Hepatocyte (in vitro differentiated cells): ENCODE data around the gene NLRC3.

Experiments used
- EZH2 ChIP-seq: fragments of 200-600 bp; sonication (generic); IDR thresholded peaks from 2 replicates; pipeline ENCODE4 v1.6.1; 2016; ENCODE audit warnings: antibody characterized with exemption, mild to moderate bottlenecking, borderline replicate concordance
- EZH2phosphoT487 ChIP-seq: fragments of 200-600 bp; sonication (generic); IDR thresholded peaks from one replicate; pipeline ENCODE4 v1.6.1; 2018; ENCODE audit warnings: antibody characterized with exemption, mild to moderate bottlenecking, low read depth, moderate library complexity; ENCODE audit not compliant: unreplicated experiment, severe bottlenecking
- TF ChIP-seq, protein P1 (sequence below): fragments of 200-600 bp; sonication (generic); IDR thresholded peaks from 2 replicates; pipeline ENCODE4 v1.5.1; 2016; ENCODE audit warnings: antibody characterized with exemption, mild to moderate bottlenecking; ENCODE audit not compliant: poor library complexity

DNA sequence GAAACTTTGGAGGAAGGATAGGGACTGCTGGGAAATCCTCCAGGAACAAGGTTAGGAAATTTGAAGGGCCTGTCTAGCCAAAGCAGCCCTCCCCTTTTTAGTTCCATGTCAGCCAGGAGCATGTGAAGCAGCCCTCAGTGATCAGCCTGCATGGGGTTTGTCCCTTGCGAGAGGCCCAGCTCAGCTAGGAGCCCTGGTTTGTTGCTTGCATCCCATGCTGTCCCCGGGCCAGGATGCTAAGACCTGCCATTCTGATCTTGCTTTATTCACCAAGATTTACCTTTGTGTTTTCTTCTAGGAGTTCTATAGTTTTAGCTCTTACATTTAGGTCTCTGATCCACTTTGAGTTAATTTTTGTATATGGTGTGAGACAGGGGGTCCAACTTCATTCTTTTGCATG, 48.8 kb downstream of the NLRC3 start:
- no peak for TF ChIP-seq EZH2
- TF ChIP-seq, protein P1, sequence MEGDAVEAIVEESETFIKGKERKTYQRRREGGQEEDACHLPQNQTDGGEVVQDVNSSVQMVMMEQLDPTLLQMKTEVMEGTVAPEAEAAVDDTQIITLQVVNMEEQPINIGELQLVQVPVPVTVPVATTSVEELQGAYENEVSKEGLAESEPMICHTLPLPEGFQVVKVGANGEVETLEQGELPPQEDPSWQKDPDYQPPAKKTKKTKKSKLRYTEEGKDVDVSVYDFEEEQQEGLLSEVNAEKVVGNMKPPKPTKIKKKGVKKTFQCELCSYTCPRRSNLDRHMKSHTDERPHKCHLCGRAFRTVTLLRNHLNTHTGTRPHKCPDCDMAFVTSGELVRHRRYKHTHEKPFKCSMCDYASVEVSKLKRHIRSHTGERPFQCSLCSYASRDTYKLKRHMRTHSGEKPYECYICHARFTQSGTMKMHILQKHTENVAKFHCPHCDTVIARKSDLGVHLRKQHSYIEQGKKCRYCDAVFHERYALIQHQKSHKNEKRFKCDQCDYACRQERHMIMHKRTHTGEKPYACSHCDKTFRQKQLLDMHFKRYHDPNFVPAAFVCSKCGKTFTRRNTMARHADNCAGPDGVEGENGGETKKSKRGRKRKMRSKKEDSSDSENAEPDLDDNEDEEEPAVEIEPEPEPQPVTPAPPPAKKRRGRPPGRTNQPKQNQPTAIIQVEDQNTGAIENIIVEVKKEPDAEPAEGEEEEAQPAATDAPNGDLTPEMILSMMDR: no peak
- no peak for TF ChIP-seq EZH2phosphoT487
